HS-27A (cell line): ENCODE measurements around the gene NELL1.

Experiments
- DNase-seq: peaks from one replicate; pipeline ENCODE4 v3.0.0-alpha.2; 2012; ENCODE audit warnings: low read depth, missing footprints

Gene NELL1

GRCh38 chr11:21346361-21346760 is 677.0 kb downstream of the NELL1 start:
- DNase-seq: no peak

DNA sequence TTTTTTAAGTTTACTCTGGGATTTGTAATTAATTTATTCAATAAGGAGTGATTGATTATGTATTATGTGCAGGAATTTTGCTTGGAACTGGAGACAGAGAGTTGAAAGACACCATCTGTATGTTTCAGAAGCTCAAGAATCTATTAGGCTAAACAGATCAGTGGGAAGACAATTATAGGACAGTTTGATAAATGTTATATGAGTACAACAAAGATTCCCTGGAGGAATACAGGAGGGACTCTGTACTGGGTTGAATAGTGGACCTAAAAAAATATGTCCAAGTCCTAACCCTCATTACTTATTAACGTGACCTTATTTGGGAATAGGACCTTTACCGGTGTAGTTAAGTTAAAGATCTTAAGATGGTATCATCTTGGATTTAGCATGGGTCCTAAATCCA is 681.2 kb downstream of the NELL1 start:
- DNase-seq: no peak

GRCh38 chr11:21353425-21353824 is 684.0 kb downstream of the NELL1 start:
- no peak for DNase-seq

GRCh38 chr11:21364866-21365624 is 695.7 kb downstream of the NELL1 start:
- DNase-seq: no peak

DNA sequence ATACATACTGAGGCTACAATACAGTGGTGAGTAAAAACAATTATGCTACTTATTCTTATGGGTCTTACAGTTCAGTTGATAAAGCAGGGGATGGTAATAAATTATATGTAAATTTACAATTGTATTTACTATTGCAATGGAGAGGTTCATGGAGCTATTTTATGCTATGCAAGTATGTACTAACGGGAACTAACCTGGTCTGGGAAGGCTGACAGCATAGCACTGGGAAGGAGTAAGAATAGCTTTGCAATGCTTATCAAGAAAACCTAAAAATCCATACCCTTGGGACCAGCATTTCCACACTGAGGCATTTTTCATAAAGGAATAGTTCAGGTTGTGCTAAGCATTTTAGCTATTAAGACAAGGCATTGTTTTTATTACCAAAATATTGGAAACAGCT is 700.6 kb downstream of the NELL1 start:
- no peak for DNase-seq

DNA sequence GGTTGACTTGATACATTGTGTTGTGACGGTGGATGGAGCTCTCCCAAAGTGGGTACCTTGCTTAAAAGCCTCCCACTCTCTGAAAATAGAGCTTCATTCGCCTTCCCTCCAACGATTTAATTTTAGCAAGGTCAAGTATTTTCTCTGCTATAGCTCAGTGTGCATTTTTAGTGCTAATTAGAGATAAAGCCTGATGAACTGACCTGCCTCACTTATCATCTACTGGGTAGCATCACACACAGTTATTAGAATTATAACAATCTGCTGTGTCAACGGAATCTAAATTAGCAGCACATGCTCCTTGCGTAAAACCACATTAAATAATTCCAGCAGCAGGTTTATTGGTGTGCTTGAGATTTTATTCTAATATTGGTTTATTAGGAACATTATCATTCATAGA is 701.7 kb downstream of the NELL1 start:
- DNase-seq: no peak

- no peak for DNase-seq
Observed at GRCh38 chr11:21372672-21373071, 703.3 kb downstream of the NELL1 start.

DNA sequence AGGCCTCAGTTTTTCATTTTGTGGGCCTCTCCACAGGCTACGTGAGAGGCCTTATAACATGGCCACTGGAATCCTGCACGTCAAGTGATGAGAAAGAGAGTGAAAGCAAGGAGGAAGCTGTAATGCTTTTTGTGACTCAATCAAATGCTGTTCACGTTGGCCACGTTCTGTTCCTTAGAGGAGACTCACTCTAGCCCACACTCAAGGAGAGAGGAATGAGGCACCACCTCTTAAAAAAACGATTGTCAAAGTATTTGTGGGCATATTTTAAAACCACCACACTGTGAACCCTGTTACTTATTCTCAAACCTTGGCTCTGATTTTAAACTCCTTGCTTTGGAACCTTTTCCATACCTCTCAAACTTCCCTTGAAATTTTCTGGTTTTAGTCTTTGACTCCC is 705.0 kb downstream of the NELL1 start:
- DNase-seq: no peak

- no peak for DNase-seq
Observed at GRCh38 chr11:21385669-21386440, 716.5 kb downstream of the NELL1 start.

GRCh38 chr11:21390430-21390829 is 721.0 kb downstream of the NELL1 start:
- no peak for DNase-seq

GRCh38 chr11:21396342-21397008 is 727.1 kb downstream of the NELL1 start:
- DNase-seq: no peak

DNA sequence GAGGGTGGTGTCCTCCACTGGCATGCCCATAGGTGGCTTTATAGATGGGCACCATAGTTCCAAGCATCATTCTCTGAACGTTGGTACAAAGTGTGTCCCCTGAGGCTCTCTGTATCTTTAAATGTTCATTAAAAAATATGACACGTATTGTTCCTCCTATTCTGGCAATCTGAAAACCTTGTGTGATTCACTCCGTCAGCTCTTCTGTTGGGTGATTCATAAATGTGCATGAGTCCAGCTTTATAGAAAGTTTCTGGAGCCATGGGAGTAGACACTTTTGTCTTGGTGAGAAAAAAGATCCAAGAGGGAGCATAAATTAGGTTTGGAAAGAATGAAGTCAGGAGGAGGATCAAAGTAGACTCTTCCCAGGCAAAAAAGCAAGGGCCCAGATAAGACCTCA is 728.8 kb downstream of the NELL1 start:
- DNase-seq: no peak

- no peak for DNase-seq
Observed at GRCh38 chr11:21401496-21401895, 732.1 kb downstream of the NELL1 start.

GRCh38 chr11:21402274-21402673 is 732.9 kb downstream of the NELL1 start:
- no peak for DNase-seq

DNA sequence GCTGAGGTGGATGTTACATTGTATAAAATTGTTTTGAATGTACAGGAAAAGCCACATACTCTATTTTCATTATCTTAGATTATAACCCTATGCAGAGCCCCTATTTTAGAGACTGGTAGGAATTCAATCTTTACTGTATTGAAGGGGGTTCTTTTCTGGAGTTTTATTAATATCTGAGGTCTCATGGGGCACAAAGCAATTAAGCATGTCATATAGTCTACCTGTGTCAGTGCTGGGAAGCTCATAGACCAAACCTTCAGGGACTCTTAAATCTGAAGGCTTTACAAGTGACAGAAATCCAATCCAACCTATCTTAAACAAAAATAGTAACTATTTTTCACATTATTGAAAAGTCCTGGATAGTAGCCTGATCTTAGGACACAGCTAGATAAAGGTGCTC is 733.7 kb downstream of the NELL1 start:
- no peak for DNase-seq

DNA sequence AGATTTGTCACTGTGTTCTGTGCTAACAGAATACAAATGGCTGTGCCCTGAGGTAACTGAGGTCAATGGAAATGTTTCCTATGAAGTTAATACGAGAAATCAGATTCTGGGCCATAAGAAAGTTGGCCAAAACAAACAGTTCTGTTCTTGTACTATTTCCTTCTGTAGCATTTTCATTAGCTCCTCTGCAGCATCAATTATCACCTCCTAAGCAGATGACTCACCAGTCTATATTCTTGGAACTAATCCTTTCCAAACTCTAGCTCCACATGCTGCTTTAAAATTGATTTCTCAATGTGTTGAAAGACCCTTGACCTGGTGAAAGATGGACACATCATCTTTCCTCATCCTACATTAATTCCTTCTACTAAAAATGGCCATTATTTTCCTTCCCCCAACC is 736.0 kb downstream of the NELL1 start:
- DNase-seq: no peak

DNA sequence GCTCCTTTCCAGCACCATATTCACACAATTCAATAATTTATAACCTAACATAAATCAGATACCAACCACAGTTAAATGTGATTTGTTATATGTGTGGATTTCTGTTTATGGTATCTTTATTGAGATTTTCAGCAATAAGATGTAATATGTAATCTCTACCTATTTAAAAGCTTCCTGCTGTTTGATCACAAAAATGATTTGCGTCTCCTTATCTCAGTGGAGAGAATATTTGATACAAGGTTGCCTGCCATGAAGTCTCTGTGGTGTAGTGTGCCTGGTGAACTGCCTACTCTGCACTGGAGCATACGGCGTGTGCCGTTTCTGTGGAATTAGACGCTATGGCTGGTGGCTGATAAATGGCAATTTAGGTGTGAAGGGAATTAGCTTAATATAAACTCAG is 741.1 kb downstream of the NELL1 start:
- DNase-seq: no peak

- DNase-seq: no peak
Observed at GRCh38 chr11:21411104-21411503, 741.7 kb downstream of the NELL1 start.

GRCh38 chr11:21411597-21411996 is 742.2 kb downstream of the NELL1 start:
- DNase-seq: no peak

DNA sequence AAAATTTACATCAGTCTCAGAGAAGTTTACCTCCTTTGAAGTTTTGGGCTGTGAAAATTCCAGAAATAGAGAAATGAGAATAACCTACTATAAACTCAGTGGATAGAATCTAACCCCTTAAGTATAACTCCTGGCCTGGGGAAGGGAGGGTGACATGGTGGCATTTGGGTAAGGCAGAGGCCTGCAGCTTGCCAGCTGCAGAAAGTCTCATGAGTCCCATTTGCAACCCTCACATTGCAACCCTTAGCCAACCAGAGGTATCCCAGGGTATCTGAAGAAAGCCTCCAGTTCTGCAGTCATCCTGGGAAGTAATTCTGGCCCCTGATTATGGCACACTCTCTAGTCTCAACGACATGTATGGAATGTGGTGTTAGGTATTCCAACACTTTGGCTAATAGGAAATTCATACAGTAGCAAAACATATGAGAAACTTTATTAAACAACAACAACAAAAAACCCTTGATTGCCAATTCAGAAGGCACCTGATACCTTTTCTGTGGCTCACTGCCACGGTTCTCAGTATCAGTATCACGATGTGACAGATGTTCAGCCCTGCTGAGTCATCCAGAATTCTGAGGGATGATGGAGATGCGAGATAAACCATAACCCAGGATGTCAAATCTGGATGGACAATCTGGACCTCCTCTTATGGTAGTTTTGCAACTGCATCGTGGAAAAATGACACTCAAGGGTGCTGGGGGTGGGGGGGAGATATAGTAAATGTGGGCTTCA is 743.4 kb downstream of the NELL1 start:
- DNase-seq: no peak

DNA sequence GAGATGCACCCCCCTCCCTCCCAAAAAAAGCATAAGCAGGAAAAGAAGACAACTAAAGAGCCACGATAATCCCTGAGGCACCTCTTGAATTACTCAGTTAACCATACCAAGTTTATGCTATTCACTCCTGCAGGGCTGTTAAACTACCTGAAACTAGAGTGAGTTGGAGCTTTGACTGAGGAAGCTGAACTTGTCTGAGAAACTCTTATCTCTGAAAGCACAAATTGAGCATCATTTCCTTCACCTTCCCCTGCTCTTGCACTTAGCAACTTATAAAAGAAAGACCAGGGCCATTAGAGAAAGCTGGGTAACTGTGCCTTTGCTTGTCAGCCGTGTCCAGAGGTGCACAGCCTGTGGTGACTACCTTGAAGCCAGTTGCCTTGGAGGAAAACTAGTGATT is 745.6 kb downstream of the NELL1 start:
- DNase-seq: no peak

GRCh38 chr11:21415606-21416005 is 746.2 kb downstream of the NELL1 start:
- no peak for DNase-seq
